IMR-90 (cell line): ENCODE results near the gene CPED1.

Experiments
- BHLHE40 ChIP-seq: fragments of 150-350 bp; IDR thresholded peaks from 2 replicates; pipeline ENCODE4 v1.6.1; 2016; ENCODE audit warnings: mild to moderate bottlenecking, low read depth, low read length
- CEBPB ChIP-seq: IDR thresholded peaks from 2 replicates; pipeline ENCODE4 v1.6.1; 2012; ENCODE audit warnings: low read depth, low read length, improper control_type of control experiment
- FOS ChIP-seq: fragments of 150-350 bp; IDR thresholded peaks from 2 replicates; pipeline ENCODE4 v1.6.1; 2016; ENCODE audit warnings: low read depth, low read length
- MAZ ChIP-seq: IDR thresholded peaks from 2 replicates; pipeline ENCODE4 v1.6.1; 2012; ENCODE audit warnings: low read depth, mild to moderate bottlenecking, low read length, improper control_type of control experiment, moderate library complexity, borderline replicate concordance
- POLR2A ChIP-seq: IDR thresholded peaks from 2 replicates; pipeline ENCODE4 v1.6.1; 2012; ENCODE audit warnings: mild to moderate bottlenecking, low read depth, low read length
- RAD21 ChIP-seq: IDR thresholded peaks from 2 replicates; pipeline ENCODE4 v1.6.1; 2012; ENCODE audit warnings: low read length, improper control_type of control experiment
- RFX5 ChIP-seq: IDR thresholded peaks from 2 replicates; pipeline ENCODE4 v1.8.0; 2012; ENCODE audit warnings: low read depth, mild to moderate bottlenecking, low read length, moderate library complexity
- SMC3 ChIP-seq: fragments of 150-350 bp; IDR thresholded peaks from 2 replicates; pipeline ENCODE4 v1.6.1; 2016; ENCODE audit warnings: low read depth, mild to moderate bottlenecking, antibody characterized with exemption, low read length, moderate library complexity
- TF ChIP-seq, protein P1 (sequence below): conservative IDR thresholded peaks from 2 replicates; pipeline ENCODE4 v1.5.1; 2012; ENCODE audit warnings: mild to moderate bottlenecking, low read depth, low read length, improper control_type of control experiment

DNA sequence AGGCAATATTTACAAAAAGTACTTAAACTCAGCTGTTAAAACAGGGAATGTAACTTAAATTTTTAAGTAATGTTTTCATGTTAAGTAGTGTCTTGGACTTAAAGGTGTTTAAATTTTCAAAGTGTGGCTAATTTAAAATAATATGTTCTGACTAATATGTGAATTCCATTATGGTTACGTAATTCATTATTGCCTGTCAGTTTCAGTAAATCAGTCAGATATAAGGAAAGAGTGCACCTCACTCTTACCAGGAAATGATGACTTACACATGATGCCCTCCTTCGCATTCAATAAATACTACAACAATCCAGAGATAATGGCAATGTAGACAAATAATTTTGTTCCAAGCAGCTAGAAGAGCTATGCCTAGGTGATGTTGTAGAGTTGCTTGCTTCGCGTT is 271.3 kb downstream of the CPED1 start:
- TF ChIP-seq RFX5 (no peak), FOS (no peak), POLR2A (no peak), RAD21 (no peak), SMC3 (no peak), CEBPB (peak; percentile 43; the same call in 1 of the 2 replicates), BHLHE40 (no peak), MAZ (no peak)
- TF ChIP-seq, protein P1, sequence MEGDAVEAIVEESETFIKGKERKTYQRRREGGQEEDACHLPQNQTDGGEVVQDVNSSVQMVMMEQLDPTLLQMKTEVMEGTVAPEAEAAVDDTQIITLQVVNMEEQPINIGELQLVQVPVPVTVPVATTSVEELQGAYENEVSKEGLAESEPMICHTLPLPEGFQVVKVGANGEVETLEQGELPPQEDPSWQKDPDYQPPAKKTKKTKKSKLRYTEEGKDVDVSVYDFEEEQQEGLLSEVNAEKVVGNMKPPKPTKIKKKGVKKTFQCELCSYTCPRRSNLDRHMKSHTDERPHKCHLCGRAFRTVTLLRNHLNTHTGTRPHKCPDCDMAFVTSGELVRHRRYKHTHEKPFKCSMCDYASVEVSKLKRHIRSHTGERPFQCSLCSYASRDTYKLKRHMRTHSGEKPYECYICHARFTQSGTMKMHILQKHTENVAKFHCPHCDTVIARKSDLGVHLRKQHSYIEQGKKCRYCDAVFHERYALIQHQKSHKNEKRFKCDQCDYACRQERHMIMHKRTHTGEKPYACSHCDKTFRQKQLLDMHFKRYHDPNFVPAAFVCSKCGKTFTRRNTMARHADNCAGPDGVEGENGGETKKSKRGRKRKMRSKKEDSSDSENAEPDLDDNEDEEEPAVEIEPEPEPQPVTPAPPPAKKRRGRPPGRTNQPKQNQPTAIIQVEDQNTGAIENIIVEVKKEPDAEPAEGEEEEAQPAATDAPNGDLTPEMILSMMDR = no peak
